A549 (cell line): ENCODE data around the gene DDX31.

ENCODE experiments used
- EP300 ChIP-seq, 2 experiments: fragments of >200 bp; sonication (Bioruptor Twin); formaldehyde crosslinking; IDR thresholded peaks; 2 replicates in 1 of 2; 3 replicates in 1 of 2; pipeline ENCODE4 v1.6.1; 2016 to 2017
- POLR2A ChIP-seq: IDR thresholded peaks from 2 replicates; pipeline ENCODE4 v1.6.1; 2012; ENCODE audit warnings: mild to moderate bottlenecking, low read length
- RAD21 ChIP-seq, 2 experiments: fragments of >200 bp in 1 of 2; sonication (Bioruptor Twin) in 1 of 2; formaldehyde crosslinking in 1 of 2; IDR thresholded peaks in 1 of 2; conservative IDR thresholded peaks in 1 of 2; 2 replicates in 1 of 2; 3 replicates in 1 of 2; pipeline ENCODE4 v1.6.1; 2012 to 2018; ENCODE audit warnings: inconsistent platforms in 1 of 2
- RARB ChIP-seq: fragments of 250-450 bp; sonication (Bioruptor Pico); IDR thresholded peaks from 2 replicates; pipeline ENCODE4 v1.8.0; 2021; ENCODE audit warnings: mild to moderate bottlenecking, moderate library complexity
- ZNF302 ChIP-seq: fragments of 250-450 bp; sonication (Bioruptor Pico); IDR thresholded peaks from 2 replicates; pipeline ENCODE4 v1.9.0; 2021; ENCODE audit warnings: inconsistent platforms, mild to moderate bottlenecking, moderate library complexity
- TF ChIP-seq, protein P1 (sequence below): fragments of 200-600 bp; sonication (generic); IDR thresholded peaks from 2 replicates; pipeline ENCODE4 v1.6.1; 2016; ENCODE audit warnings: antibody characterized with exemption, mild to moderate bottlenecking, moderate library complexity
- TF ChIP-seq, protein P2 (sequence below): fragments of >200 bp; sonication (Bioruptor Twin); formaldehyde crosslinking; IDR thresholded peaks from 3 replicates; pipeline ENCODE4 v1.5.1; 2016
- TF ChIP-seq, protein P3 (sequence below): IDR thresholded peaks from 2 replicates; pipeline ENCODE4 v1.6.1; 2012

DNA sequence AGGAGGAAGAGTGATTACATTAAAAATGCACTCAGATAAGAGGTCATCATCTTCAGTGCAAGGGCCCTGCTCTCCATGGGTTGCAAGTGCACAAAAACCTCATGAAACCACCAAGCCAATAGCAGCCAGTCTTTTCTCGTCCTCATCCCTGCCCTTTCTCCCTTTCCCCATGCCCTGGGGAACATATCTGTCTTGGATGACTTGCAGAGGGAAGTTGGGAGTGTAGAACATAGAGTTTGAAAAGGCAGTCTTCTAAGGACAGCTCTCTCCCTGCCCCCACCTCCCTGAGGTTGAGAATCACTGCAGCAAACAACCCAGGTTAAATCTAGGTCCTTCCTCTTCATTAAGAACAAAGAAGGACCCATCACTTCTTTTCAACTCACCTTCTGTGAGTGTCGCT lies 22.0 kb downstream of the DDX31 start:
- no peak for TF ChIP-seq POLR2A
- TF ChIP-seq, protein P1, sequence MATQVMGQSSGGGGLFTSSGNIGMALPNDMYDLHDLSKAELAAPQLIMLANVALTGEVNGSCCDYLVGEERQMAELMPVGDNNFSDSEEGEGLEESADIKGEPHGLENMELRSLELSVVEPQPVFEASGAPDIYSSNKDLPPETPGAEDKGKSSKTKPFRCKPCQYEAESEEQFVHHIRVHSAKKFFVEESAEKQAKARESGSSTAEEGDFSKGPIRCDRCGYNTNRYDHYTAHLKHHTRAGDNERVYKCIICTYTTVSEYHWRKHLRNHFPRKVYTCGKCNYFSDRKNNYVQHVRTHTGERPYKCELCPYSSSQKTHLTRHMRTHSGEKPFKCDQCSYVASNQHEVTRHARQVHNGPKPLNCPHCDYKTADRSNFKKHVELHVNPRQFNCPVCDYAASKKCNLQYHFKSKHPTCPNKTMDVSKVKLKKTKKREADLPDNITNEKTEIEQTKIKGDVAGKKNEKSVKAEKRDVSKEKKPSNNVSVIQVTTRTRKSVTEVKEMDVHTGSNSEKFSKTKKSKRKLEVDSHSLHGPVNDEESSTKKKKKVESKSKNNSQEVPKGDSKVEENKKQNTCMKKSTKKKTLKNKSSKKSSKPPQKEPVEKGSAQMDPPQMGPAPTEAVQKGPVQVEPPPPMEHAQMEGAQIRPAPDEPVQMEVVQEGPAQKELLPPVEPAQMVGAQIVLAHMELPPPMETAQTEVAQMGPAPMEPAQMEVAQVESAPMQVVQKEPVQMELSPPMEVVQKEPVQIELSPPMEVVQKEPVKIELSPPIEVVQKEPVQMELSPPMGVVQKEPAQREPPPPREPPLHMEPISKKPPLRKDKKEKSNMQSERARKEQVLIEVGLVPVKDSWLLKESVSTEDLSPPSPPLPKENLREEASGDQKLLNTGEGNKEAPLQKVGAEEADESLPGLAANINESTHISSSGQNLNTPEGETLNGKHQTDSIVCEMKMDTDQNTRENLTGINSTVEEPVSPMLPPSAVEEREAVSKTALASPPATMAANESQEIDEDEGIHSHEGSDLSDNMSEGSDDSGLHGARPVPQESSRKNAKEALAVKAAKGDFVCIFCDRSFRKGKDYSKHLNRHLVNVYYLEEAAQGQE = no peak
- no peak for TF ChIP-seq ZNF302 (CRISPR knock-in tag)
- TF ChIP-seq, protein P2, sequence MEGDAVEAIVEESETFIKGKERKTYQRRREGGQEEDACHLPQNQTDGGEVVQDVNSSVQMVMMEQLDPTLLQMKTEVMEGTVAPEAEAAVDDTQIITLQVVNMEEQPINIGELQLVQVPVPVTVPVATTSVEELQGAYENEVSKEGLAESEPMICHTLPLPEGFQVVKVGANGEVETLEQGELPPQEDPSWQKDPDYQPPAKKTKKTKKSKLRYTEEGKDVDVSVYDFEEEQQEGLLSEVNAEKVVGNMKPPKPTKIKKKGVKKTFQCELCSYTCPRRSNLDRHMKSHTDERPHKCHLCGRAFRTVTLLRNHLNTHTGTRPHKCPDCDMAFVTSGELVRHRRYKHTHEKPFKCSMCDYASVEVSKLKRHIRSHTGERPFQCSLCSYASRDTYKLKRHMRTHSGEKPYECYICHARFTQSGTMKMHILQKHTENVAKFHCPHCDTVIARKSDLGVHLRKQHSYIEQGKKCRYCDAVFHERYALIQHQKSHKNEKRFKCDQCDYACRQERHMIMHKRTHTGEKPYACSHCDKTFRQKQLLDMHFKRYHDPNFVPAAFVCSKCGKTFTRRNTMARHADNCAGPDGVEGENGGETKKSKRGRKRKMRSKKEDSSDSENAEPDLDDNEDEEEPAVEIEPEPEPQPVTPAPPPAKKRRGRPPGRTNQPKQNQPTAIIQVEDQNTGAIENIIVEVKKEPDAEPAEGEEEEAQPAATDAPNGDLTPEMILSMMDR = no peak
- TF ChIP-seq EP300 (IDR thresholded peaks at IDR 0.05) = no peak
- no peak for TF ChIP-seq RAD21 (conservative IDR thresholded peaks at IDR 0.05 in 1 of 2, IDR thresholded peaks at IDR 0.05 in 1 of 2)
- TF ChIP-seq, protein P3, sequence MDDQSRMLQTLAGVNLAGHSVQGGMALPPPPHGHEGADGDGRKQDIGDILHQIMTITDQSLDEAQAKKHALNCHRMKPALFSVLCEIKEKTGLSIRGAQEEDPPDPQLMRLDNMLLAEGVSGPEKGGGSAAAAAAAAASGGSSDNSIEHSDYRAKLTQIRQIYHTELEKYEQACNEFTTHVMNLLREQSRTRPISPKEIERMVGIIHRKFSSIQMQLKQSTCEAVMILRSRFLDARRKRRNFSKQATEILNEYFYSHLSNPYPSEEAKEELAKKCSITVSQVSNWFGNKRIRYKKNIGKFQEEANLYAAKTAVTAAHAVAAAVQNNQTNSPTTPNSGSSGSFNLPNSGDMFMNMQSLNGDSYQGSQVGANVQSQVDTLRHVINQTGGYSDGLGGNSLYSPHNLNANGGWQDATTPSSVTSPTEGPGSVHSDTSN = no peak
- no peak for TF ChIP-seq RARB
